RWPE2 (cell line): ENCODE results near the gene CACNB1.

Experiments
- ATAC-seq: fragments of 200-7000 bp; cut with Tn5 transposase; 3 replicates; pipeline ENCODE4 v1.9.1; 2021; ENCODE audit warnings: low read depth
- DNase-seq: peaks from one replicate; pipeline ENCODE4 v3.0.0-alpha.2; 2020; ENCODE audit warnings: low spot score
- H3K27ac ChIP-seq: fragments of 450-650 bp; 2 replicates; pipeline ENCODE4 v1.5.1; 2017; ENCODE audit warnings: mild to moderate bottlenecking; ENCODE audit not compliant: poor library complexity, severe bottlenecking
- H3K27me3 ChIP-seq: fragments of 250-450 bp; sonication (Bioruptor Pico); 2 replicates; pipeline ENCODE4 v1.5.1; 2021; ENCODE audit warnings: mild to moderate bottlenecking, moderate library complexity; ENCODE audit not compliant: insufficient read depth, poor library complexity, severe bottlenecking
- H3K36me3 ChIP-seq: fragments of 250-450 bp; sonication (Bioruptor Pico); 2 replicates; pipeline ENCODE4 v1.5.1; 2020; ENCODE audit warnings: low read depth, mild to moderate bottlenecking, moderate library complexity
- H3K4me1 ChIP-seq: fragments of 250-450 bp; sonication (Bioruptor Pico); 2 replicates; pipeline ENCODE4 v1.5.1; 2021; ENCODE audit warnings: mild to moderate bottlenecking, moderate library complexity; ENCODE audit not compliant: insufficient read depth, poor library complexity, severe bottlenecking
- H3K4me3 ChIP-seq: fragments of 250-450 bp; sonication (Bioruptor Pico); 2 replicates; pipeline ENCODE4 v1.5.1; 2021; ENCODE audit warnings: mild to moderate bottlenecking, moderate library complexity; ENCODE audit not compliant: severe bottlenecking
- H3K9me3 ChIP-seq: fragments of 250-450 bp; sonication (Bioruptor Pico); 2 replicates; pipeline ENCODE4 v1.5.1; 2021; ENCODE audit warnings: mild to moderate bottlenecking, moderate library complexity; ENCODE audit not compliant: severe bottlenecking
- CTCF ChIP-seq: fragments of 450-650 bp; IDR thresholded peaks from one replicate; pipeline ENCODE4 v1.5.1; 2017; ENCODE audit warnings: mild to moderate bottlenecking, moderate library complexity; ENCODE audit not compliant: poor library complexity, severe bottlenecking

CACNB1 gene

DNA sequence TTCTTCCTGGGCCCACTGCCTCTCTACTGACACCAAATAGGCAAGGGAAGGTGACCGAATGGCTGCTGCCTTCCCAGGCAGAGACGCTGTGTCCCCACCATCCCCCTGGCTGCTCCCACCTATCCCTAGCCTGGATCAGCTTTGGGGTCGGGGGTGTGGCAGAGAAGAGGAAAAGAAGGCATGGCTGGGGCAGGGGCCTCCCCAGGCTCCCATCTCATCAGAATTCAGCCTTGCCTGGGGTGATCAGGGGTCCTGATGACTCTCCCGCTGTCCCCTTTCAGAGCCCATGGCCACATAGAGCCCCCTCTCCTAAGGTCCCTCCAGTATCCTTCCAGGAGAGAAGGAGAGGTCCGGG lies 46.7 kb downstream of the CACNB1 start:
- Histone ChIP-seq H3K4me3 (no peak overlapping the region), H3K9me3 (no peaks in the 10 kb centered on the region), H3K27ac (no peak overlapping the region), H3K27me3 (peaks cover 10% of the 10 kb centered on the region), H3K4me1 (no peaks in the 10 kb centered on the region), H3K36me3 (no peaks in the 10 kb centered on the region)
- no peak for TF ChIP-seq CTCF
- ATAC-seq (no peak), DNase-seq (no peak)

GRCh38 chr17:39150104-39150634 lies 47.3 kb downstream of the CACNB1 start:
- no peaks in the 10 kb centered on the region for H3K9me3 ChIP-seq
- no peak for DNase-seq
- TF ChIP-seq CTCF, result no peak
- no peaks in the 10 kb centered on the region for H3K4me1 ChIP-seq
- H3K4me3 ChIP-seq, result no peak overlapping the region
- no peak for ATAC-seq
- no peak overlapping the region for H3K27ac ChIP-seq
- H3K36me3 ChIP-seq, result no peaks in the 10 kb centered on the region
- peaks cover 10% of the 10 kb centered on the region for H3K27me3 ChIP-seq

GRCh38 chr17:39147221-39148185 lies 50.0 kb downstream of the CACNB1 start:
- Histone ChIP-seq H3K27ac (no peak overlapping the region), H3K27me3 (peaks cover 10% of the 10 kb centered on the region), H3K4me1 (peaks cover 4% of the 10 kb centered on the region), H3K9me3 (no peaks in the 10 kb centered on the region), H3K4me3 (no peak overlapping the region), H3K36me3 (no peaks in the 10 kb centered on the region)
- no peak for DNase-seq
- no peak for TF ChIP-seq CTCF
- no peak for ATAC-seq

DNA sequence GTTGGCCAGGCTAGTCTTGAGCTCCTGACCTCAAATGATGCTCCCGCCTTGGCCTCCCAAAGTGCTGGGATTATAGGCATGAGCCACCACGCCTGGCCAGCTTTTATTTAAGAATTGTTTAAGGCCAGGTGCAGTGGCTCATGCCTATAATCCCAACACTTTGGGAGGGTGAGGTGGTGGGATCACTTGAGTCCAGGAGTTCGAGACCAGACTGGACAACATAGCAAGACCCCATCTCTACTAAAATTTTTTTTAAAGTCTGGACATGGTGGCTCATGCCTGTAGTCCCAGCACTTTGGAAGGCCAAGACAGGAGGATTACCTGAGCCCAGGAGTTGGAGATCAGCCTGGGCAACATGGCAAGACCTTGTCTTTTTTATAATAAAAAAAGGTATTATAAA lies 51.2 kb downstream of the CACNB1 start:
- H3K9me3 ChIP-seq, result no peaks in the 10 kb centered on the region
- H3K4me3 ChIP-seq, result no peak overlapping the region
- no peak for TF ChIP-seq CTCF
- DNase-seq (no peak), ATAC-seq (no peak)
- H3K36me3 ChIP-seq, result no peaks in the 10 kb centered on the region
- no peak overlapping the region for H3K27ac ChIP-seq
- peaks cover 4% of the 10 kb centered on the region for H3K4me1 ChIP-seq
- peaks cover 10% of the 10 kb centered on the region for H3K27me3 ChIP-seq

DNA sequence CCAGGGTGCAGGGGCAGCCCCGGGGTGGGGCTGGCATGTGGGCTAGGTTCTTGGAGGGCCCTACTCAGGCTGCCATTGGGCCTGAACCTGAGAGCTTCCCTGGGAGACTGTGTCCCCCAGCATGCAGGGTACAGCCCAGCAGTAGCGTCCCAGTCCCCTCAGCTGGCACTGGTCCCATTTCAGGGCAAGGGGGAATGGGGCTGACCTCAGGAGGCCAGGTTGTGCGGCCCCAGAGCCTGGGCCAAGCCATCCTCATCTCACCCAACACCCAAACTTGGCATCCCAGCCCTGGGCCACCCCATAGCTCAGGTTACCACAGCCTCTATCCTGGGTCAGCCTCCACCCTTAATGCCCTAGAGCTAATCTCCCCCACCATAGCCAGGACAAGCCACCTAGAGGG lies 52.3 kb downstream of the CACNB1 start:
- Histone ChIP-seq H3K9me3 (no peaks in the 10 kb centered on the region), H3K4me1 (peaks cover 4% of the 10 kb centered on the region), H3K4me3 (no peak overlapping the region), H3K36me3 (no peaks in the 10 kb centered on the region), H3K27ac (no peak overlapping the region), H3K27me3 (no peaks in the 10 kb centered on the region)
- TF ChIP-seq CTCF, result no peak
- DNase-seq (no peak), ATAC-seq (no peak)
